D721Med (cell line): ENCODE data around the gene TNNI2.

ENCODE experiments used
- DNase-seq: peaks from one replicate; pipeline ENCODE4 v3.0.0; 2011; ENCODE audit warnings: low spot score; ENCODE audit not compliant: insufficient read length
- FAIRE-seq: peaks from 2 replicates; lab custom pipeline; 2011; peaks lifted over from hg19 to GRCh38; lab: Jason Lieb, UNC
- CTCF ChIP-seq: IDR thresholded peaks from 2 replicates; pipeline ENCODE4 v1.5.1; 2012; ENCODE audit warnings: mild to moderate bottlenecking, control low read depth; ENCODE audit not compliant: insufficient read depth; ENCODE audit errors: missing control alignments

TNNI2 gene

GRCh38 chr11:1830322-1831223, 8.2 kb upstream of the TNNI2 start:
- FAIRE-seq (no peak), DNase-seq (no peak)
- TF ChIP-seq CTCF = no peak

GRCh38 chr11:1831338-1832210, 7.2 kb upstream of the TNNI2 start:
- FAIRE-seq (no peak), DNase-seq (no peak)
- TF ChIP-seq CTCF = no peak

GRCh38 chr11:1832211-1832919, 6.4 kb upstream of the TNNI2 start:
- peak; percentile 68 for DNase-seq
- peak; percentile 61 for TF ChIP-seq CTCF
- FAIRE-seq = no peak

- FAIRE-seq (no peak), DNase-seq (no peak)
Observed at GRCh38 chr11:1832920-1833295, 5.9 kb upstream of the TNNI2 start.

GRCh38 chr11:1834062-1834610, 4.6 kb upstream of the TNNI2 start:
- no peak for TF ChIP-seq CTCF
- DNase-seq (no peak), FAIRE-seq (no peak)

More at GRCh38 chr11:1832920-1833295, 5.9 kb upstream of the TNNI2 start:
- no peak for TF ChIP-seq CTCF

- no peak for FAIRE-seq
Observed at GRCh38 chr11:1834779-1835670, 3.8 kb upstream of the TNNI2 start, which contains the start of gene SYT8. Gene SYT8, plus strand, starts transcription at chr11:1834990. Its CDS starts 116 bp downstream, at chr11:1835106.

More at GRCh38 chr11:1834779-1835670, 3.8 kb upstream of the TNNI2 start, which contains the start of gene SYT8:
- no peak for TF ChIP-seq CTCF
- no peak for DNase-seq
